GM12878 (cell line): ENCODE measurements around the gene CAPN8. TPM values are rescaled to one million over a fixed set of nuclear protein-coding genes. Genes with fewer than 3 reads are reported as not detected.

Experiments
- ATAC-seq: fragments of 200-7000 bp; cut with Tn5 transposase; 3 replicates; pipeline ENCODE4 v1.9.1; 2020; ENCODE audit warnings: mild to moderate bottlenecking, moderate library complexity
- BruUV-seq: library from RNA; stranded (reverse); fragments of 400-500 nt; replicated peaks from 2 replicates; lab custom pipeline; 2021; lab: Mats Ljungman, UMichigan
- CTCF ChIA-PET: fragments of 300-600 bp; sonication (Branson Sonifier 250); formaldehyde crosslinking; extraction: SDS; loops from one replicate; lab custom pipeline; 2021; ENCODE audit warnings: inconsistent platforms; lab: Yijun Ruan, JAX
- POLR2A ChIA-PET: fragments of 350-600 bp; formaldehyde crosslinking; extraction: SDS; loops from one replicate; lab custom pipeline; 2021; ENCODE audit warnings: inconsistent platforms; lab: Charles Lee
- RAD21 ChIA-PET: fragments of 300-600 bp; sonication (Branson Sonifier 250); formaldehyde crosslinking; loops from one replicate; lab custom pipeline; 2023; ENCODE audit warnings: antibody characterized with exemption; ENCODE audit not compliant: unreplicated experiment; lab: Charles Lee
- SMC1A ChIA-PET: fragments of 300-600 bp; sonication (Branson Sonifier 250); formaldehyde crosslinking; loops from one replicate; lab custom pipeline; 2023; ENCODE audit not compliant: unreplicated experiment, uncharacterized antibody; lab: Charles Lee
- DNase-seq: peaks from one replicate; pipeline ENCODE4 v3.0.0-alpha.2; 2011; ENCODE audit warnings: low read depth, low spot score
- FAIRE-seq: peaks from 3 replicates; lab custom pipeline; 2011; peaks lifted over from hg19 to GRCh38; lab: Jason Lieb, UNC
- H2AFZ ChIP-seq: 2 replicates; pipeline ENCODE4 v1.6.0; 2011; ENCODE audit warnings: low read depth, low read length, control low read depth; ENCODE audit not compliant: control insufficient read depth
- H3K27ac ChIP-seq: 2 replicates; pipeline ENCODE4 v1.5.1; 2011; ENCODE audit warnings: control low read depth; ENCODE audit not compliant: control insufficient read depth, insufficient read depth
- H3K27me3 ChIP-seq, 2 experiments: replicated peaks in 1 of 2; 2 replicates each; pipeline versions ENCODE4 v1.6.0 to v1.6.1; 2011; ENCODE audit warnings: low read length in 1 of 2; ENCODE audit not compliant: control insufficient read depth in 2 of 2, insufficient read depth in 2 of 2
- H3K36me3 ChIP-seq, 2 experiments: 2 replicates each; pipeline ENCODE4 v1.5.1; 2011; ENCODE audit warnings: low read length in 1 of 2; ENCODE audit not compliant: control insufficient read depth in 2 of 2, insufficient read depth in 2 of 2
- H3K4me1 ChIP-seq: 2 replicates; pipeline ENCODE4 v1.6.1; 2011; ENCODE audit warnings: mild to moderate bottlenecking, low read length, moderate library complexity, mixed read lengths; ENCODE audit not compliant: control insufficient read depth, insufficient read depth
- H3K4me2 ChIP-seq: 2 replicates; pipeline ENCODE4 v1.6.0; 2011; ENCODE audit warnings: control low read depth; ENCODE audit not compliant: control insufficient read depth, insufficient read depth
- H3K4me3 ChIP-seq: fragments of 200-600 bp; sonication (generic); 2 replicates; pipeline ENCODE4 v1.5.1; 2016
- H3K79me2 ChIP-seq: 2 replicates; pipeline ENCODE4 v1.6.0; 2011; ENCODE audit warnings: low read length; ENCODE audit not compliant: control insufficient read depth, insufficient read depth
- H3K9ac ChIP-seq: 2 replicates; pipeline ENCODE4 v1.8.0; 2011; ENCODE audit warnings: low read length, control low read depth, mixed read lengths; ENCODE audit not compliant: control insufficient read depth, insufficient read depth
- H3K9me3 ChIP-seq: replicated peaks from 3 replicates; pipeline ENCODE4 v1.5.1; 2011; ENCODE audit warnings: mild to moderate bottlenecking, low read length; ENCODE audit not compliant: control insufficient read depth, insufficient read depth
- H4K20me1 ChIP-seq: 2 replicates; pipeline ENCODE4 v1.6.0; 2011; ENCODE audit not compliant: control insufficient read depth, insufficient read depth
- CEBPB ChIP-seq, 2 experiments: fragments of 150-350 bp in 1 of 2; IDR thresholded peaks; 2 replicates each; pipeline ENCODE4 v1.6.1; 2012 to 2014; ENCODE audit warnings: low read depth in 2 of 2, low read length in 2 of 2, borderline replicate concordance in 1 of 2, inconsistent platforms in 1 of 2
- CTCF ChIP-seq, 3 experiments: IDR thresholded peaks in 2 of 3; conservative IDR thresholded peaks in 1 of 3; 2 replicates each; pipeline ENCODE4 v1.5.1; 2011; ENCODE audit warnings: low read depth in 3 of 3, low read length in 3 of 3, mild to moderate bottlenecking in 3 of 3, control low read depth in 2 of 3, moderate library complexity in 2 of 3, inconsistent platforms in 1 of 3, mixed read lengths in 1 of 3; ENCODE audit not compliant: control insufficient read depth in 2 of 3, insufficient read depth in 1 of 3; ENCODE audit errors: extremely low read depth in 1 of 3
- NR2C2 ChIP-seq: IDR thresholded peaks from 2 replicates; pipeline ENCODE4 v1.6.1; 2011; ENCODE audit warnings: borderline replicate concordance, low read depth; ENCODE audit not compliant: control insufficient read depth, insufficient read length
- RAD21 ChIP-seq: IDR thresholded peaks from 2 replicates; pipeline ENCODE4 v1.6.1; 2011; ENCODE audit warnings: mild to moderate bottlenecking, low read depth, low read length, moderate library complexity; ENCODE audit not compliant: insufficient read depth
- RB1 ChIP-seq: fragments of 450-650 bp; formaldehyde crosslinking; IDR thresholded peaks from 2 replicates; pipeline ENCODE4 v1.6.1; 2017; ENCODE audit warnings: mild to moderate bottlenecking, borderline replicate concordance
- SMC3 ChIP-seq: IDR thresholded peaks from 2 replicates; pipeline ENCODE4 v1.6.1; 2011; ENCODE audit warnings: low read length, improper control_type of control experiment, borderline replicate concordance
- STAT1 ChIP-seq: fragments of 450-650 bp; conservative IDR thresholded peaks from 2 replicates; pipeline ENCODE4 v1.6.1; 2014; ENCODE audit warnings: antibody characterized with exemption, mild to moderate bottlenecking
- STAT3 ChIP-seq: IDR thresholded peaks from 2 replicates; pipeline ENCODE4 v1.6.1; 2011; ENCODE audit warnings: low read depth, low read length, improper control_type of control experiment
- YY1 ChIP-seq: IDR thresholded peaks from 2 replicates; pipeline ENCODE4 v1.6.1; 2011; ENCODE audit warnings: low read depth, mild to moderate bottlenecking, low read length
- ZNF687 ChIP-seq: fragments of 450-650 bp; IDR thresholded peaks from 2 replicates; pipeline ENCODE4 v1.6.1; 2017; ENCODE audit warnings: mild to moderate bottlenecking, moderate library complexity
- WGBS: methylation state at CpG from one replicate; pipeline ENCODE4 v1.1.6; 2016; ENCODE audit warnings: low lambda C conversion rate; ENCODE audit not compliant: insufficient replicate concordance, insufficient coverage; ENCODE audit errors: missing lambda C conversion rate; 5-methylcytosine and 5-hydroxymethylcytosine counted together
- in situ Hi-C: fragments of 300-500 bp; cut with MboI; formaldehyde crosslinking; loops from 9 replicates; pipeline ENCODE4 v1.14.3; 2018; ENCODE audit warnings: mixed read lengths
- intact Hi-C: fragments of 100-400 bp; cut with micrococcal nuclease; formaldehyde crosslinking; loops from one replicate; pipeline ENCODE4 v1.14.2; 2022; ENCODE audit not compliant: unreplicated experiment
- polyA plus RNA-seq, 11 experiments: library from polyadenylated mRNA; depleted of rRNA in 4 of 11; unstranded in 6 of 11; stranded (reverse) in 5 of 11; fragments of >200 nt; fragmentation: Nextera tagmentation in 4 of 11; fragmentation: Illumina TruSeq in 1 of 11; extraction: Ambion mirVana in 4 of 11; extraction: Trizol in 1 of 11; gene quantifications; 1 replicate in 1 of 11; 2 replicates in 10 of 11; pipeline versions ENCODE4 v1.2.1 to v1.2.3, GENCODE V29; 2011 to 2016; ENCODE audit warnings: inconsistent platforms in 2 of 11, missing spikeins in 2 of 11, low read depth in 1 of 11
- total RNA-seq, 4 experiments: library from RNA; depleted of rRNA in 3 of 4; stranded (reverse); fragments of >200 nt in 3 of 4; fragmentation: Illumina TruSeq in 1 of 4; extraction: Trizol in 1 of 4; gene quantifications; 2 replicates each; pipeline versions ENCODE4 v1.2.1 to v1.2.3, GENCODE V29; 2013 to 2021

Gene CAPN8
- total and polyA plus RNA-seq, 10 of the 15 experiments (the other 5 are each of a cell fraction or from before 2014, with no cell fraction given), result 6.4 to 30.7 (median 12.3) TPM

- Histone ChIP-seq H3K9ac (no peak overlapping the region), H3K36me3 (no peaks in the 10 kb centered on the region), H3K27ac (no peak overlapping the region), H3K4me1 (no peaks in the 10 kb centered on the region), H3K4me3 (no peak overlapping the region), H3K9me3 (no peaks in the 10 kb centered on the region; the same call in 2 of the 3 replicates), H3K4me2 (no peak overlapping the region), H3K27me3 (no peaks in the 10 kb centered on the region; a peak in 1 of 4 replicates), H4K20me1 (no peaks in the 10 kb centered on the region), H2AFZ (no peak overlapping the region), H3K79me2 (no peaks in the 10 kb centered on the region)
- RAD21 ChIA-PET, result interaction anchor here (0.9 to 4.4 kb wide), 13 partner anchors 9 to 164 kb away, joined by 3 to 41 read pairs (median 5); no protein-coding TSS in a partner anchor
- POLR2A ChIA-PET, result interaction anchor here (0.8 to 1.3 kb wide), 4 partner anchors 18 to 97 kb away, joined by 3 to 4 read pairs (median 4); no protein-coding TSS in a partner anchor
- TF ChIP-seq RB1 (peak; percentile 42; the same call in 1 of the 2 replicates), STAT1 (no peak), CEBPB (IDR thresholded peaks at IDR 0.05; ENCODE audit: borderline replicate concordance in 1 of 2, low read depth in 2 of 2, low read length in 2 of 2) (no peak), YY1 (peak; percentile 48; the same call in 1 of the 2 replicates), NR2C2 (no peak), RAD21 (peak; percentile 78), SMC3 (peak; percentile 77), CTCF (IDR thresholded peaks at IDR 0.05 in 2 of 3, conservative IDR thresholded peaks at IDR 0.05 in 1 of 3; ENCODE audit: control insufficient read depth in 2 of 3, extremely low read depth in 1 of 3, insufficient read depth in 1 of 3, low read depth in 3 of 3, low read length in 3 of 3) (peak; percentile 84 to 86 (median 84)), STAT3 (no peak), ZNF687 (peak; percentile 53; the same call in 1 of the 2 replicates)
- FAIRE-seq (peak; percentile 38), ATAC-seq (peak; percentile 95), DNase-seq (no peak)
- intact Hi-C loops, result loop anchor here (1.0 to 5.0 kb wide), 3 partner anchors 96 to 152 kb away; partner anchors contain the start of gene CAPN8
- BruUV-seq, result no TSS peak
- in situ Hi-C loops, result no loop called here
- WGBS, result 4% methylated on average over 11 of the region's 11 CpGs
- SMC1A ChIA-PET, result interaction anchor here (0.6 to 5.7 kb wide), 16 partner anchors 10 to 1110 kb away, joined by 3 to 40 read pairs (median 5); no protein-coding TSS in a partner anchor
- CTCF ChIA-PET, result interaction anchor here (0.7 to 5.6 kb wide), 26 partner anchors 9 to 1940 kb away, joined by 3 to 73 read pairs (median 8); no protein-coding TSS in a partner anchor
Measured at GRCh38 chr1:223531742-223532341, 133.7 kb downstream of the CAPN8 start.
